ENCODE results near the gene ORMDL1.

DNA sequence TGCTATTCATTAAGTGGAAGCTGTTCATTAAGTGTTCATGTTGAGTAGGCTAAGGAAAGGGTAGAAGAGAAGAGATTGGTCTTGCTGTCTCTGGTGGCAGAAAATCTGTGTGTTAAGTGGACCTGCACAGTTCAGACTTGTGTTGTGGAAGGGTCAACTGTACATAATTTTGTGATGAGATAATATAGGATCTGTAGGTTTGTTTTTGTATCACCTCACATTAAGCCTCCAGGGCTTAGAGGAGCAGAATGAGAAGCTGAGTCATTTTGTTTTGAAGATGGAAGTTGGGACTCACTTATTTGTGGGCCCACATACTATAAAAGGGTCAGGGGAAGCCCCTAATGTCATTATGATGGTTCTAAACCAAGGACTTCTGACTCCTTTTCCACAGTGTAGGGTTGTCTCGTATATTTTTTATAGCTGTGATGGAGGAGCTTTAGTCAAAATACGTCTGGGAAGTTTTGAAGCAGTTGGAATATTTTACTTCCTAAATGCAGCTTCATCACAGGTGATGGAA is 18.3 kb upstream of the ORMDL1 start:
- TF ChIP-seq, protein P1, sequence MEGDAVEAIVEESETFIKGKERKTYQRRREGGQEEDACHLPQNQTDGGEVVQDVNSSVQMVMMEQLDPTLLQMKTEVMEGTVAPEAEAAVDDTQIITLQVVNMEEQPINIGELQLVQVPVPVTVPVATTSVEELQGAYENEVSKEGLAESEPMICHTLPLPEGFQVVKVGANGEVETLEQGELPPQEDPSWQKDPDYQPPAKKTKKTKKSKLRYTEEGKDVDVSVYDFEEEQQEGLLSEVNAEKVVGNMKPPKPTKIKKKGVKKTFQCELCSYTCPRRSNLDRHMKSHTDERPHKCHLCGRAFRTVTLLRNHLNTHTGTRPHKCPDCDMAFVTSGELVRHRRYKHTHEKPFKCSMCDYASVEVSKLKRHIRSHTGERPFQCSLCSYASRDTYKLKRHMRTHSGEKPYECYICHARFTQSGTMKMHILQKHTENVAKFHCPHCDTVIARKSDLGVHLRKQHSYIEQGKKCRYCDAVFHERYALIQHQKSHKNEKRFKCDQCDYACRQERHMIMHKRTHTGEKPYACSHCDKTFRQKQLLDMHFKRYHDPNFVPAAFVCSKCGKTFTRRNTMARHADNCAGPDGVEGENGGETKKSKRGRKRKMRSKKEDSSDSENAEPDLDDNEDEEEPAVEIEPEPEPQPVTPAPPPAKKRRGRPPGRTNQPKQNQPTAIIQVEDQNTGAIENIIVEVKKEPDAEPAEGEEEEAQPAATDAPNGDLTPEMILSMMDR (IDR thresholded peaks at IDR 0.05) = no peak
- TF ChIP-seq POLR2A (IDR thresholded peaks at IDR 0.05) (no peak), POLR2AphosphoS5 (IDR thresholded peaks at IDR 0.05) (no peak)
